Immature natural killer cell (primary cell): ENCODE data around the gene CDCA3. TPM values are rescaled to one million over a fixed set of nuclear protein-coding genes. Genes with fewer than 3 reads are reported as not detected.

Experiments used
- DNase-seq, 3 donors: peaks; one replicate each; pipeline ENCODE4 v3.0.0; 2022; ENCODE audit warnings: mixed read lengths in 1 of 3
- H3K27ac Mint-ChIP-seq, 6 donors: one replicate each; pipeline ENCODE4 v1.8.0; 2020; ENCODE audit warnings: mixed read lengths in 6 of 6, mild to moderate bottlenecking in 5 of 6, inconsistent platforms in 4 of 6, moderate library complexity in 3 of 6
- H3K27me3 Mint-ChIP-seq, 3 donors: one replicate each; pipeline ENCODE4 v1.8.0; 2020 to 2021; ENCODE audit warnings: low read depth in 3 of 3, mild to moderate bottlenecking in 3 of 3, mixed read lengths in 3 of 3, moderate library complexity in 3 of 3, inconsistent platforms in 1 of 3
- H3K36me3 Mint-ChIP-seq, 3 donors: one replicate each; pipeline ENCODE4 v1.8.0; 2020; ENCODE audit warnings: mixed read lengths in 3 of 3, inconsistent platforms in 2 of 3, mild to moderate bottlenecking in 2 of 3
- H3K4me1 Mint-ChIP-seq, 2 donors: one replicate each; pipeline ENCODE4 v1.8.0; 2020; ENCODE audit warnings: inconsistent platforms in 2 of 2, mild to moderate bottlenecking in 2 of 2, mixed read lengths in 2 of 2, moderate library complexity in 1 of 2
- H3K4me3 Mint-ChIP-seq, 5 donors: one replicate each; pipeline ENCODE4 v1.8.0; 2020; ENCODE audit warnings: mild to moderate bottlenecking in 5 of 5, mixed read lengths in 5 of 5, inconsistent platforms in 3 of 5, moderate library complexity in 3 of 5
- H3K9me3 Mint-ChIP-seq, 6 donors: one replicate each; pipeline ENCODE4 v1.8.0; 2020; ENCODE audit warnings: mild to moderate bottlenecking in 6 of 6, mixed read lengths in 6 of 6, inconsistent platforms in 4 of 6, moderate library complexity in 3 of 6
- polyA plus RNA-seq, 3 donors: library from polyadenylated mRNA; unstranded; fragments of 300-500 nt; fragmentation: Illumina TruSeq; gene quantifications; one replicate each; pipeline ENCODE4 v1.2.3, GENCODE V29; 2021

CDCA3 gene
- polyA plus RNA-seq, 3 donors from 2014 or later: 0.99 to 1.5 TPM; not detected in 1

GRCh38 chr12:6809056-6809455 is 42.0 kb downstream of the CDCA3 start:
- Mint-ChIP-seq H3K9me3 (no peaks in the 10 kb centered on the region), H3K27me3 (peaks cover 3 to 10% (median 5%) of the 10 kb centered on the region in 3 donors), H3K27ac (no peak overlapping the region), H3K4me3 (no peak overlapping the region), H3K36me3 (peaks cover 0 to 7% (median 0%) of the 10 kb centered on the region in 3 donors), H3K4me1 (no peaks in the 10 kb centered on the region)
- no peak for DNase-seq

DNA sequence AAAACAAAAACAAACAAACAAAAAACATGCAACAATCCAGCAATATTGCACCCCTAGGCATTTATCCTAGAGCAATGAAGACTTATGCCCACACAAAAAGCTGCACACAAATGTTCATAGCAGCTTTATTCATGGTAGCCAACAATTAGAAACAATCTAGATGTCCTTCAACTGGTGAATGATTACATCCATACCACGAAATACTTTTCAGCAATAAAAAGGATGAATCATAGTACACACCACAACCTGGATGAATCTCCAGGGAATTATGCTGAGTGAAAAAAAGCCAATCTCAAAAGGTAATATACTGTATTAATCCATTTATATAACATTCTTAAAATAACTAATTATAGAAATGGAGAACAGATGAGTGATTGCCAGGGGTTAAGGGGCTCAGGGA is 43.9 kb downstream of the CDCA3 start:
- Mint-ChIP-seq H3K9me3 (no peaks in the 10 kb centered on the region), H3K27ac (no peak overlapping the region), H3K27me3 (peaks cover 3 to 8% (median 6%) of the 10 kb centered on the region in 3 donors), H3K4me3 (no peak overlapping the region), H3K36me3 (peaks cover 0 to 8% (median 0%) of the 10 kb centered on the region in 3 donors), H3K4me1 (no peaks in the 10 kb centered on the region)
- DNase-seq: no peak

- Mint-ChIP-seq H3K9me3 (peaks cover 0 to 3% (median 0%) of the 10 kb centered on the region in 6 donors), H3K36me3 (peaks cover 0 to 2% (median 0%) of the 10 kb centered on the region in 3 donors), H3K4me1 (no peaks in the 10 kb centered on the region), H3K4me3 (no peak overlapping the region), H3K27ac (no peak overlapping the region), H3K27me3 (peaks cover 9 to 14% (median 11%) of the 10 kb centered on the region in 3 donors)
- DNase-seq: no peak
These were observed 51.9 kb downstream of the CDCA3 start for GRCh38 chr12:6799147-6799546.

Other genes with a start within 250 kb of the CDCA3 start
- gene CHD4, start 243.9 kb downstream of the CDCA3 start, polyA plus RNA-seq: 10 to 100 TPM; 13.6 to 59.5 (median 20.7) TPM
- 10 to 100 TPM in 2 of 3 donors, 1 to 10 TPM in 1; 9.6 to 36.1 (median 11.6) TPM for gene LPAR5, start 215.3 kb downstream of the CDCA3 start, polyA plus RNA-seq
- 10 to 100 TPM in 1 of 3 donors, 1 to 10 TPM in 1, not detected in 1; 4.2 to 10.2 TPM for gene ACRBP, start 203.9 kb downstream of the CDCA3 start, polyA plus RNA-seq
- gene ING4, start 188.2 kb downstream of the CDCA3 start, polyA plus RNA-seq: 100 to 1,000 TPM in 1 of 3 donors, 10 to 100 TPM in 2; 60.7 to 156 (median 93.9) TPM
- gene ZNF384, start 161.9 kb downstream of the CDCA3 start, polyA plus RNA-seq: 10 to 100 TPM; 14.6 to 41.5 (median 31.6) TPM
- gene PIANP, start 150.5 kb downstream of the CDCA3 start, polyA plus RNA-seq: not detected
- 10 to 100 TPM; 34.1 to 62.1 (median 45.6) TPM for gene COPS7A, start 127.2 kb downstream of the CDCA3 start, polyA plus RNA-seq
- 100 to 1,000 TPM; 102 to 165 (median 155) TPM for gene MLF2, start 98.1 kb downstream of the CDCA3 start, polyA plus RNA-seq
- 1 to 10 TPM in 2 of 3 donors, under 1 TPM in 1; 0.40 to 8.0 (median 4.9) TPM for gene PTMS, start 84.9 kb downstream of the CDCA3 start, polyA plus RNA-seq
- gene LAG3, start 78.8 kb downstream of the CDCA3 start, polyA plus RNA-seq: 1 to 10 TPM; 1.3 to 8.3 (median 1.6) TPM
- 10 to 100 TPM in 1 of 3 donors, 1 to 10 TPM in 2; 2.0 to 11.7 (median 6.6) TPM for gene CD4, start 61.8 kb downstream of the CDCA3 start, polyA plus RNA-seq
- gene GPR162, start 29.5 kb downstream of the CDCA3 start, polyA plus RNA-seq: not detected
- not detected for gene P3H3, start 22.9 kb downstream of the CDCA3 start, polyA plus RNA-seq
- gene GNB3, start 10.4 kb downstream of the CDCA3 start, polyA plus RNA-seq: not detected
- 10 to 100 TPM; 41.3 to 54.0 (median 52.0) TPM for gene USP5, start 864 bp upstream of the CDCA3 start, polyA plus RNA-seq
- 1,000 to 10,000 TPM in 1 of 3 donors, 100 to 1,000 TPM in 2; 801 to 1,209 (median 811) TPM for gene TPI1, start 16.2 kb upstream of the CDCA3 start, polyA plus RNA-seq
- gene SPSB2, start 22.0 kb upstream of the CDCA3 start, polyA plus RNA-seq: 10 to 100 TPM; 11.2 to 17.0 (median 11.4) TPM
- 1 to 10 TPM; 2.3 to 4.4 (median 2.4) TPM for gene LRRC23, start 53.5 kb upstream of the CDCA3 start, polyA plus RNA-seq
- gene ENO2, start 63.3 kb upstream of the CDCA3 start, polyA plus RNA-seq: 1 to 10 TPM; 2.0 to 6.5 (median 3.8) TPM
- gene ATN1, start 76.7 kb upstream of the CDCA3 start, polyA plus RNA-seq: 1 to 10 TPM in 2 of 3 donors, not detected in 1; 1.0 to 2.1 TPM
- gene RNU7-1, start 92.5 kb upstream of the CDCA3 start, polyA plus RNA-seq: not detected
- gene C12orf57, start 92.7 kb upstream of the CDCA3 start, polyA plus RNA-seq: 100 to 1,000 TPM in 2 of 3 donors, 10 to 100 TPM in 1; 83.7 to 315 (median 170) TPM
- 100 to 1,000 TPM; 231 to 513 (median 294) TPM for gene PTPN6, start 100.1 kb upstream of the CDCA3 start, polyA plus RNA-seq
- 100 to 1,000 TPM; 121 to 141 (median 136) TPM for gene PHB2, start 119.4 kb upstream of the CDCA3 start, polyA plus RNA-seq
- 10 to 100 TPM; 46.2 to 83.8 (median 65.5) TPM for gene EMG1, start 119.6 kb upstream of the CDCA3 start, polyA plus RNA-seq
- 10 to 100 TPM; 18.4 to 39.2 (median 34.8) TPM for gene LPCAT3, start 167.2 kb upstream of the CDCA3 start, polyA plus RNA-seq
- not detected for gene C1S, start 209.4 kb upstream of the CDCA3 start, polyA plus RNA-seq
- 1 to 10 TPM in 1 of 3 donors, under 1 TPM in 1, not detected in 1; 0.98 to 3.9 TPM for gene C1R, start 241.2 kb upstream of the CDCA3 start, polyA plus RNA-seq